Stimulated activated CD4-positive, alpha-beta T cell treated with anti-CD3 and anti-CD28 coated beads, Interleukin-15, amount 100 ng/mL, for 24 hours (primary cell): ENCODE results near the gene DAO.

Source experiments
- DNase-seq: peaks from one replicate; pipeline ENCODE4 v3.0.0-alpha.2; 2020

Gene DAO

DNA sequence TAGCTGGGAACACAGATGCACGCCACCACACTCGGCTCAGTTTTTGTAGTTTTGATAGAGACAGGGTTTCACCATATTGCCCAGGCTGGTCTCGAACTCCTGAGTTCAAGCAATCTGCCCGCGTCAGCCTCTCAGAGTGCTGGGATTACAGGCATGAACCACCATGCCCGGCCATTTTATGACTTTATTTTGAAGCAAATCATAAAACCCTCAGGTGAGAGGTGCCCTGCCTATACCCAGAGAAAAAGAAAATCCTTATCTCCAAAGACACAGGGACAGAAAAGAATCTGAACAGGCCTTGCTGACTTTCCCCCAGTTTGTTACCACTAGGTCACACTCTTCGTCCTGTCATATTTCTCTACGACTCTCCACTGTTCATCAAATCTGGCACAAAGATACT, 48.8 kb downstream of the DAO start:
- no peak for DNase-seq

GRCh38 chr12:108930155-108930554, 50.3 kb downstream of the DAO start:
- no peak for DNase-seq

- no peak for DNase-seq
Observed at GRCh38 chr12:108930756-108931155, 50.9 kb downstream of the DAO start.

- DNase-seq, result no peak
Observed at GRCh38 chr12:108933949-108934348, 54.1 kb downstream of the DAO start.

- no peak for DNase-seq
Observed at GRCh38 chr12:108935159-108935763, 55.4 kb downstream of the DAO start.

GRCh38 chr12:108938247-108938924, 58.5 kb downstream of the DAO start:
- DNase-seq, result no peak

GRCh38 chr12:108939594-108939993, 59.7 kb downstream of the DAO start:
- DNase-seq, result peak; percentile 8

DNA sequence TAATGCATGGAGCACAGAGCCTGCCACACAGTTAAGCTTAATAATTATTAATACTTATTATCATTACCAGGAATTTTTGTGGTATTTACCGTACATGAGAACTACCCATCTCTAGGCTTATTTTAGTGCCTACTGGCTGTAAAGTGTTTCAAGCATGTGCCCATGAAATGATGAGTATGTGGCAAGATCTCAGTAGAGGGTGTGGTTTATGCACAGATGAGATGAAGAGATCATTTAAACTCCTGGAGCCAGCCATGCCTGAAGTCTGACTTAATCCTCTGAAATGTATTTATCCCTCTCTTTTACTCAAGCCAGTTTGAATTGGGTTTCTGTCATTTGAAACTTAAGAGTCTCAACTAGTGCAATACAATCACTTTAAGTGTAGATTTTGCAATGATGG, 60.2 kb downstream of the DAO start:
- DNase-seq, result no peak

- no peak for DNase-seq
Observed at GRCh38 chr12:108947097-108947496, 67.2 kb downstream of the DAO start.

GRCh38 chr12:108948367-108948766, 68.5 kb downstream of the DAO start:
- no peak for DNase-seq

DNA sequence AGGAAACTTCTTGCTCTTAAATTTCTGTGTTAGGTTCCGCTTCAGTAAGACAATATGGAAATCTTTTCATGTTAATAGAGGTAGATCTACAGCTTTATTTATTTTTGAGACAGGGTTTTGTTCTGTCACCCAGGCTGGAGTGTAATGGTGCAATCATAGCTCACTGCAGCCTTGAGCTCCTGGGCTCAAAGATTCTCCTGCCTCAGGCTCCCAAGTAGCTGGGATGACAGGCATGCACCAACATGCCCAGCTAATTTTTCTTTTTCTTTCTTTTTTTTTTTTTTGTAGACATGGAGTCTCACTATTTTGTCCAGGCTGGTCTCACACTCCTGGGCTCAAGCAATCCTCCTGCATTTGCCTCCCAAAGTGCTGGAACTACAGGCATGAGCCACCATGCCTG, 70.1 kb downstream of the DAO start:
- DNase-seq, result no peak
